Measurements from ENCODE around the gene NRXN3.

NRXN3 gene

DNA sequence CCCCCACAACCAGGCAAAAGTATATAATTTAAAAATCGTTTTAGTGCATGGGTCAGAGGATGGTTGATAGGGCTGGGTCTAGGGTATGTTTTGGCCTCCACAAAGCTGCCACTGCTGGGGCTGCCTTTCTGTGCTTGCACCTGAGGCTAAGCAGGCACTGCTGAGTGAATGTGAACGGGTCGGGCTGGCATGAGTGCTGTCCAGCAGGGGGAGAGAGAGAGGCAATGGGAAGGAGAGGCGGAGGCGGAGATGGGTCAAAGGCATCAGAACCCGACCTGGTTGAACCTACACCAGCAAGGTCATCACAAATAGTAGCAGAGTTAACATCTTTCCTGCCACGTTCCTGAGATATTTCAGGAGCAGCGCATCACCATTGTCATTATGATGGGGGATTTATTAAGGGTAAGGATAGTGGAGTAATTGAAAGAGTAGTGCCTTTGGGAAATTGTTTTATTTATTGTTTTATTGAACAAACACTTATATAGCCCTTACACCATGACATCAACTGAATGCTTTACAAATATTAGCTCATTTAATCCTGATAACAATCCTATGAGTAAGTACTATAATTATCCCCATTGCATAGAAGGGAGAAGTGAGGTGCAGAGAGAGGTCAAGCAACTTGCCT lies 5.8 kb upstream of the NRXN3 start:
- no peak overlapping the region for H3K4me3 ChIP-seq (ENCODE audit: low read depth, low read length)
- peak; percentile 83 for TF ChIP-seq CTCF (IDR thresholded peaks at IDR 0.05; ENCODE audit: borderline replicate concordance, insufficient read depth, low read depth, low read length)

DNA sequence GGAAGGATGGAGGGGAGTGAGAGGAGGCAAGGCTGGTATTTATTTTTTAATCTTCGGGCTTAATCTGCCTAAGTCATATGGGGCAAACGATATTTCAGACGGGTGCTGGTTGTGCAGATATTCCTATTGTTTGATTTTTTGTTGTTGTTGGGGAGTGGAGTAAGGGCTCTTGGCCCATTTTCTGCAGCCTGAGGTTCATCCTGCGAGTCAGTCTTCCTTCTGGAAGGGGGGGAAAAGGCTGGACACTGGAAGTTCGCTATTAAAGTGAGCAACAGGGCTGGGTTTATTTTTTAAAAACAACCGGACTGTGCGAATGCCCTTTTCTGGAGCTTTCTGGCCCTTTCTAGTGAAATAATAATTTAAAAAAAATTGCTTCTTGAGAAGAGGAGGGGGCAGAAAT lies 2.3 kb downstream of the NRXN3 start:
- TF ChIP-seq CTCF (IDR thresholded peaks at IDR 0.05; ENCODE audit: borderline replicate concordance, insufficient read depth, low read depth, low read length): no peak

GRCh38 chr14:78173346-78174035 lies 3.3 kb downstream of the NRXN3 start:
- no peak for TF ChIP-seq CTCF (IDR thresholded peaks at IDR 0.05; ENCODE audit: borderline replicate concordance, insufficient read depth, low read depth, low read length)
- no peak overlapping the region for H3K4me3 ChIP-seq (ENCODE audit: low read depth, low read length)

More for the DNA sequence above, 2.3 kb downstream of the NRXN3 start:
- no peak overlapping the region for H3K4me3 ChIP-seq (ENCODE audit: low read depth, low read length)

GRCh38 chr14:78175412-78175811 lies 5.2 kb downstream of the NRXN3 start:
- TF ChIP-seq CTCF (IDR thresholded peaks at IDR 0.05; ENCODE audit: borderline replicate concordance, insufficient read depth, low read depth, low read length): no peak
- no peak overlapping the region for H3K4me3 ChIP-seq (ENCODE audit: low read depth, low read length)

DNA sequence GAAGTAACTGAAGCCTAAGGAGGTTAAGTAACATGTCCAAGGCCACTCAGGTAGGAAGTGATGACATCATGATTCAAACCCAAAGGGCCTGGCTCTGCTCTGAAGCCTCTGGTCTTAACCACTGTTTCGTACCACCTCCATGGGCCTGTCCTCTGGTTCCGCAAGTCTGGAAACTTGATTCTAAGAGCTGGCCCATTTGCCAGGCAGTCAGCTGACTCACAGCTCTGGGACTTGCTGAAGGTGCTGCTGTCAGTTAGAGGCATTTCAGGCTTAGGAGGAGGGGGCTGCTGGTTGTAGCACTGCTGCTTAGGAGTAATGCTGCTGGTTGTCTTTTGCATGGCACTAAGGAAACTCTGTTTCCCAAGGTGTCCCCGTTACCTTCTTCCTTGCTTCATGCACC lies 7.9 kb downstream of the NRXN3 start:
- TF ChIP-seq CTCF (IDR thresholded peaks at IDR 0.05; ENCODE audit: borderline replicate concordance, insufficient read depth, low read depth, low read length): no peak
- no peak overlapping the region for H3K4me3 ChIP-seq (ENCODE audit: low read depth, low read length)

- TF ChIP-seq CTCF (IDR thresholded peaks at IDR 0.05; ENCODE audit: borderline replicate concordance, insufficient read depth, low read depth, low read length): no peak
- no peak overlapping the region for H3K4me3 ChIP-seq (ENCODE audit: low read depth, low read length)
These were observed 8.8 kb downstream of the NRXN3 start for GRCh38 chr14:78178971-78179370.

- TF ChIP-seq CTCF (IDR thresholded peaks at IDR 0.05; ENCODE audit: borderline replicate concordance, insufficient read depth, low read depth, low read length): no peak
- no peak overlapping the region for H3K4me3 ChIP-seq (ENCODE audit: low read depth, low read length)
These were observed 11.1 kb downstream of the NRXN3 start for GRCh38 chr14:78181270-78181669.
